Adrenal gland (tissue), 5 donors: Measurements from ENCODE around the gene SLC2A13.

Source experiments
- POLR2A ChIP-seq, 2 donors: fragments of 450-650 bp; IDR thresholded peaks; one replicate each; pipeline ENCODE4 v1.6.1; 2017; ENCODE audit warnings: antibody characterized with exemption in 2 of 2, mild to moderate bottlenecking in 2 of 2, moderate library complexity in 1 of 2
- TF ChIP-seq, protein P1 (sequence below), 6 experiments: fragments of 450-650 bp in 4 of 6; fragments of 200-600 bp in 2 of 6; sonication (generic) in 1 of 6; IDR thresholded peaks; 1 replicate in 5 of 6; 2 replicates in 1 of 6; pipeline versions ENCODE4 v1.5.1 to v1.8.0; 2016 to 2021; ENCODE audit warnings: antibody characterized with exemption in 6 of 6, mild to moderate bottlenecking in 2 of 6, moderate library complexity in 1 of 6
- donor health status: DM: no; HTN: no; CAD: no.

DNA sequence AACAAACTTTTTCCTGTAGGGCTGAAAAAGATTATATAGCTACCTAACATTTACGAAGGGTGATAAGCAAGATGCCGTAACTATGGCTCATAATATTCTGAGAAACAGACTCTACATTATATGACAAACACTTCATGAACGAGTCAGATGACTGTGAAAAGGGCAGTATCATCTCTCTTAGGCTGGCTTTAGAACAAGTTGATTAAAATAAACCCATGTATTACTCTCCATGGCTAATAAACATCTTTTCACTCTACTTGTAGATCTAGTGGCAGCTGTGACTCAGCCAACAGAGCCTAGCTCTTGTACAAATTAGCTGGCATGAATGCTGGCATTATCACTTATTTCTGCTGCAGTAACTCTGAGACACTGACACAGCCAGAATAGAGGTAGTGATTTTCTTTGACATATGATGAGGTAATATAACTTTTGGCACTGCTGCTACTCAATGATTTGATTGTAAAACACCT is 47.1 kb downstream of the SLC2A13 start:
- no peak for TF ChIP-seq POLR2A (IDR thresholded peaks at IDR 0.05)
- TF ChIP-seq, protein P1, sequence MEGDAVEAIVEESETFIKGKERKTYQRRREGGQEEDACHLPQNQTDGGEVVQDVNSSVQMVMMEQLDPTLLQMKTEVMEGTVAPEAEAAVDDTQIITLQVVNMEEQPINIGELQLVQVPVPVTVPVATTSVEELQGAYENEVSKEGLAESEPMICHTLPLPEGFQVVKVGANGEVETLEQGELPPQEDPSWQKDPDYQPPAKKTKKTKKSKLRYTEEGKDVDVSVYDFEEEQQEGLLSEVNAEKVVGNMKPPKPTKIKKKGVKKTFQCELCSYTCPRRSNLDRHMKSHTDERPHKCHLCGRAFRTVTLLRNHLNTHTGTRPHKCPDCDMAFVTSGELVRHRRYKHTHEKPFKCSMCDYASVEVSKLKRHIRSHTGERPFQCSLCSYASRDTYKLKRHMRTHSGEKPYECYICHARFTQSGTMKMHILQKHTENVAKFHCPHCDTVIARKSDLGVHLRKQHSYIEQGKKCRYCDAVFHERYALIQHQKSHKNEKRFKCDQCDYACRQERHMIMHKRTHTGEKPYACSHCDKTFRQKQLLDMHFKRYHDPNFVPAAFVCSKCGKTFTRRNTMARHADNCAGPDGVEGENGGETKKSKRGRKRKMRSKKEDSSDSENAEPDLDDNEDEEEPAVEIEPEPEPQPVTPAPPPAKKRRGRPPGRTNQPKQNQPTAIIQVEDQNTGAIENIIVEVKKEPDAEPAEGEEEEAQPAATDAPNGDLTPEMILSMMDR (IDR thresholded peaks at IDR 0.05), result no peak
